ENCODE data around the gene HEBP1.

The HEBP1 gene

DNA sequence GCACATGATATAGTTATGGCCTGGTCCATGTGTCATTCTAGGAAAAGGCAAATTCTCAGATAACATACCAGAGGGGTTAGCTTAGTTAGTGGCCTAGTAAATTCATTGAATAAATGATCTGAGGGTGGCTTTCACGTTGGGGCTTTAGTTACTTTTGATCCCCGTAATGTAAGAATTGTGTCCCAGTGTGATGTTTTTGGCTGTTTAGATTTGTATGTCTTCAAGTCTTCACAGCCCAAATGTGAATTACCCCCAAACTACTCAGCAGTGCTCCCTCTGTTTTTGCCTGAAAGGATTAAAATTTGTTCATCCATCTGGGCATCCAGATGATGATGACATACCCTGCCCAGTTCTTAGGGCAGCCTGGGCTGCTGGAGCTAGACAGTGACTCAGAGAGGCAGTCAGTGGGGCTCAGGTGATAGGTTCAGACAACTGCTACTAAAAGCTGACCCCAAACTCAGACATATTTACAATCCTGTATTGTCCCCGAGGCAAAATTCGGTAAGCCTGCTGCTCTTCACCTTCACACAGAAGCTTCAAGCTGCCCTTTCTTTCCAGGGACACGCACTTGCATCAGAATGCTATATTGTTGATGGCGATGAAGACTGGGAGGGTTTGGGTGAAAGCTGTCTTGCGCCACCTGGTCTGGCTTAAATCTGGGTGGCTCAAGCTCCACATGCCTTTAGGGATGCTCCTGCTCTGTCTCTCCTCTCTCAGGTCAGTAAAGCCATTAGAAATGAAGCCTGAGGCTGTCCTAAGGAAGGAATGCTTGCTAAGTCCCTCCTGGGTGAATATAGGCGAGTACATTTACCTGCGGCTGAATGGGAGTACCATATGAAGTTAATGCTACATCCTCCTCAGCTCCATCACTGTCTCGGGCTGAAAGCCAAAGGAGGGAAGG lies 58.4 kb downstream of the HEBP1 start:
- DNase-seq (ENCODE audit: extremely low spot score), result no peak
- TF ChIP-seq BHLHE40 (IDR thresholded peaks at IDR 0.05; ENCODE audit: borderline replicate concordance) (no peak), FOXM1 (IDR thresholded peaks at IDR 0.05; ENCODE audit: borderline replicate concordance) (no peak), TARDBP (IDR thresholded peaks at IDR 0.05) (no peak), HDGF (IDR thresholded peaks at IDR 0.05; ENCODE audit: borderline replicate concordance) (no peak), SUZ12 (IDR thresholded peaks at IDR 0.05) (no peak), SP1 (IDR thresholded peaks at IDR 0.05) (no peak), ARNT (IDR thresholded peaks at IDR 0.05) (no peak), ZNF384 (IDR thresholded peaks at IDR 0.05) (no peak), LEF1 (IDR thresholded peaks at IDR 0.05; ENCODE audit: borderline replicate concordance) (no peak), ELF4 (IDR thresholded peaks at IDR 0.05) (no peak), FOXK2 (IDR thresholded peaks at IDR 0.05) (no peak), NFRKB (IDR thresholded peaks at IDR 0.05) (no peak)
- TF ChIP-seq, protein P1, sequence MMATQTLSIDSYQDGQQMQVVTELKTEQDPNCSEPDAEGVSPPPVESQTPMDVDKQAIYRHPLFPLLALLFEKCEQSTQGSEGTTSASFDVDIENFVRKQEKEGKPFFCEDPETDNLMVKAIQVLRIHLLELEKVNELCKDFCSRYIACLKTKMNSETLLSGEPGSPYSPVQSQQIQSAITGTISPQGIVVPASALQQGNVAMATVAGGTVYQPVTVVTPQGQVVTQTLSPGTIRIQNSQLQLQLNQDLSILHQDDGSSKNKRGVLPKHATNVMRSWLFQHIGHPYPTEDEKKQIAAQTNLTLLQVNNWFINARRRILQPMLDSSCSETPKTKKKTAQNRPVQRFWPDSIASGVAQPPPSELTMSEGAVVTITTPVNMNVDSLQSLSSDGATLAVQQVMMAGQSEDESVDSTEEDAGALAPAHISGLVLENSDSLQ (IDR thresholded peaks at IDR 0.05), result no peak
- ChIA-PET POLR2A (no interaction called here), CTCF (no interaction called here)

DNA sequence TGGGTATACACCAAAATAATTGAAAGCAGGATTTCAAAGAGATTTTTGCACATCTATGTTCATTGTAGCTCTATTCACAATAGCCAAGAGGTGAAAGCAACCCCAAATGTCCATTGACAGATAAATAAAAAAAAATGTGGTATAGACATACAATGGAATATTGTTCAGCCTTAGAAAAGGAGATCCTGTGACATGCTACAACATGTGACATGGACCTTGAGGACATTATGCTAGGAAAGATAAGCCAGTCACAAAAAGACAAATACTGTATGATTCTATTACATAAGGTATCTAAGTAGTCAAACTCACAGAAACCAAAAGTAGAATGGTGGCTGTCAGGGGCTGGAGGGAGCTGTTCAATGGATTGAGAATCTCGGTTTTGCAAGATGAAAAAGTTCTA lies 60.2 kb downstream of the HEBP1 start:
- ChIA-PET CTCF (interaction anchor here (0.7 to 1.1 kb wide), 2 partner anchors 39 to 44 kb away, joined by 3 read pairs; no protein-coding TSS in a partner anchor), POLR2A (no interaction called here)
- TF ChIP-seq LEF1 (IDR thresholded peaks at IDR 0.05; ENCODE audit: borderline replicate concordance) (no peak), FOXK2 (IDR thresholded peaks at IDR 0.05) (no peak), FOXA1 (IDR thresholded peaks at IDR 0.05) (no peak), SP1 (IDR thresholded peaks at IDR 0.05) (no peak), ELF4 (IDR thresholded peaks at IDR 0.05) (no peak), NFRKB (IDR thresholded peaks at IDR 0.05) (no peak), ARNT (IDR thresholded peaks at IDR 0.05) (no peak), TARDBP (IDR thresholded peaks at IDR 0.05) (no peak), FOXM1 (IDR thresholded peaks at IDR 0.05; ENCODE audit: borderline replicate concordance) (no peak), CTBP1 (IDR thresholded peaks at IDR 0.05; ENCODE audit: borderline replicate concordance) (no peak), SUZ12 (IDR thresholded peaks at IDR 0.05) (no peak), BHLHE40 (IDR thresholded peaks at IDR 0.05; ENCODE audit: borderline replicate concordance) (no peak), ZNF384 (IDR thresholded peaks at IDR 0.05) (no peak), HDGF (IDR thresholded peaks at IDR 0.05; ENCODE audit: borderline replicate concordance) (no peak), L3MBTL2 (conservative IDR thresholded peaks at IDR 0.05) (no peak)
- TF ChIP-seq, protein P1 (IDR thresholded peaks at IDR 0.05), result no peak
- DNase-seq (ENCODE audit: extremely low spot score), result no peak

DNA sequence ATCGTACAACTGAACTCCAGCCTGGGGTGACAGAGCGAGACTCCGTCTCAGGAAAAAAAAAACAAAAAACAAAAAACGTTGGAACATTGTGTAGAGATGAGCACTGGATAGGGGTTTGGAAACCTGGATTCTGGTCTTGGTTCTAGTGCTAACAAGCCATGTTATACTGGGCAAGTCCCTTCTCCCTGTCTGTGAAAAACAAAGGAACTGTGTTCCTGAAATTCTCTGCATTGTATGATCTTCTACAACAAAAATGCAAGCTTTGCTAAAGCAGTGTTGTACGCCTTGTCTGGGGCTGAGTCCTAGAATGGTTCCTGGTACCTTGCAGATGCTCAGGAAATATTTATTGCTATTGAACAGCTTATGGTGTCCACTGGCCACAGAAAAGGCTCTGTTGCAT lies 61.5 kb downstream of the HEBP1 start:
- ChIA-PET CTCF (no interaction called here), POLR2A (no interaction called here)
- DNase-seq (ENCODE audit: extremely low spot score), result no peak
- TF ChIP-seq SUZ12 (IDR thresholded peaks at IDR 0.05) (no peak), LEF1 (IDR thresholded peaks at IDR 0.05; ENCODE audit: borderline replicate concordance) (no peak), ARNT (IDR thresholded peaks at IDR 0.05) (no peak), SP1 (IDR thresholded peaks at IDR 0.05) (no peak), NFRKB (IDR thresholded peaks at IDR 0.05) (no peak), CTBP1 (IDR thresholded peaks at IDR 0.05; ENCODE audit: borderline replicate concordance) (no peak), TARDBP (IDR thresholded peaks at IDR 0.05) (no peak), ZNF384 (IDR thresholded peaks at IDR 0.05) (no peak), FOXK2 (IDR thresholded peaks at IDR 0.05) (no peak), FOXA1 (IDR thresholded peaks at IDR 0.05) (no peak), L3MBTL2 (conservative IDR thresholded peaks at IDR 0.05) (no peak), ELF4 (IDR thresholded peaks at IDR 0.05) (no peak), BHLHE40 (IDR thresholded peaks at IDR 0.05; ENCODE audit: borderline replicate concordance) (no peak), HDGF (IDR thresholded peaks at IDR 0.05; ENCODE audit: borderline replicate concordance) (no peak), FOXM1 (IDR thresholded peaks at IDR 0.05; ENCODE audit: borderline replicate concordance) (no peak)
- TF ChIP-seq, protein P1 (IDR thresholded peaks at IDR 0.05), result no peak

DNA sequence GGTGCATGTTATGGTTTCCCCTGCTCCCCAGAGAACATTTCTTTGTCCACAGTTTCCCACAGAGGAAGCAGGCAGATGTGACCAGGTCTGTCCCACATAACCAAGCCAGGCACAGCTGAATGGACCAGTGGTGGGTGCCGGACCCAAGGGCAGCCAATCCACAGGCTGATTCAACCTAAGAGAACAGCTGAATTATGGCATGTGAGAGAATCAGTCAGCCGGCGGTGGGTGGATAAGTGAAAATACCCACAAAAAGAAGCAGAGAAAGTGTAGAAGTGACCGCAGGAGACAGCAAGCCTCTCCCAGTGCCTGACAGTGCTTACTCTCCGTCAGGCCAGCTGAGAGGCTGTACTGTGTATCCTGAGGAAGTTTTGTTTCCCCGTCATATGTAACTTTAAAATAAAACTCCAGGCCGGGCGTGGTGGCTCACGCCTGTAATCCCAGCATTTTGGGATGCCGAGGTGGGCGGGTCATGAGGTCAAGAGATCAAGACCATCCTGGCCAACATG lies 63.0 kb downstream of the HEBP1 start:
- ChIA-PET POLR2A (no interaction called here), CTCF (interaction anchor here (0.5 to 1.6 kb wide), 3 partner anchors 21 to 935 kb away, joined by 3 to 6 read pairs (median 3); no protein-coding TSS in a partner anchor)
- no peak for DNase-seq (ENCODE audit: extremely low spot score)
- no peak for TF ChIP-seq SP1 (IDR thresholded peaks at IDR 0.05)
- no peak for TF ChIP-seq HDGF (IDR thresholded peaks at IDR 0.05; ENCODE audit: borderline replicate concordance)
- no peak for TF ChIP-seq BHLHE40 (IDR thresholded peaks at IDR 0.05; ENCODE audit: borderline replicate concordance)
- TF ChIP-seq LEF1 (IDR thresholded peaks at IDR 0.05; ENCODE audit: borderline replicate concordance), result no peak
- TF ChIP-seq FOXM1 (IDR thresholded peaks at IDR 0.05; ENCODE audit: borderline replicate concordance), result no peak
- no peak for TF ChIP-seq FOXK2 (IDR thresholded peaks at IDR 0.05)
- TF ChIP-seq, protein P1 (IDR thresholded peaks at IDR 0.05), result no peak
- TF ChIP-seq L3MBTL2 (conservative IDR thresholded peaks at IDR 0.05), result no peak
- TF ChIP-seq FOXA1 (IDR thresholded peaks at IDR 0.05), result no peak
- no peak for TF ChIP-seq ELF4 (IDR thresholded peaks at IDR 0.05)
- TF ChIP-seq CTBP1 (IDR thresholded peaks at IDR 0.05; ENCODE audit: borderline replicate concordance), result no peak
- TF ChIP-seq SUZ12 (IDR thresholded peaks at IDR 0.05), result no peak
- TF ChIP-seq ARNT (IDR thresholded peaks at IDR 0.05), result no peak
- no peak for TF ChIP-seq NFRKB (IDR thresholded peaks at IDR 0.05)
- TF ChIP-seq TARDBP (IDR thresholded peaks at IDR 0.05), result no peak
- no peak for TF ChIP-seq ZNF384 (IDR thresholded peaks at IDR 0.05)
